HL-60/S4 (cell line): Measurements from ENCODE around the gene ACSBG1.

Source experiments
- in situ Hi-C: fragments of 300-500 bp; cut with MboI; formaldehyde crosslinking; loops from 2 replicates; pipeline ENCODE4 v1.14.3; 2022; ENCODE audit warnings: low sequenced_read_pairs

The ACSBG1 gene

GRCh38 chr15:78224023-78224411 lies 10.3 kb downstream of the ACSBG1 start:
- in situ Hi-C loops = no loop called here

- in situ Hi-C loops = no loop called here
These were observed 10.9 kb downstream of the ACSBG1 start for GRCh38 chr15:78223396-78224022.

- in situ Hi-C loops = no loop called here
These were observed 11.5 kb downstream of the ACSBG1 start for GRCh38 chr15:78222745-78223395.

GRCh38 chr15:78220713-78221112 lies 13.7 kb downstream of the ACSBG1 start:
- in situ Hi-C loops = no loop called here

GRCh38 chr15:78216276-78217104 lies 17.9 kb downstream of the ACSBG1 start:
- in situ Hi-C loops = no loop called here

- in situ Hi-C loops = no loop called here
These were observed 20.4 kb downstream of the ACSBG1 start for GRCh38 chr15:78213956-78214355.

GRCh38 chr15:78213425-78213750 lies 21.0 kb downstream of the ACSBG1 start:
- in situ Hi-C loops = no loop called here

GRCh38 chr15:78212546-78213424 lies 21.6 kb downstream of the ACSBG1 start:
- in situ Hi-C loops = no loop called here

GRCh38 chr15:78212008-78212407 lies 22.4 kb downstream of the ACSBG1 start:
- in situ Hi-C loops = no loop called here

GRCh38 chr15:78211189-78211921 lies 23.0 kb downstream of the ACSBG1 start:
- in situ Hi-C loops = no loop called here

GRCh38 chr15:78210349-78210717 lies 24.0 kb downstream of the ACSBG1 start:
- in situ Hi-C loops = no loop called here

- in situ Hi-C loops = no loop called here
These were observed 24.6 kb downstream of the ACSBG1 start for GRCh38 chr15:78209646-78210348.

GRCh38 chr15:78208887-78209645 lies 25.3 kb downstream of the ACSBG1 start:
- in situ Hi-C loops = no loop called here

- in situ Hi-C loops = no loop called here
These were observed 26.0 kb downstream of the ACSBG1 start for GRCh38 chr15:78208341-78208844.

GRCh38 chr15:78207641-78208340 lies 26.6 kb downstream of the ACSBG1 start:
- in situ Hi-C loops = no loop called here

GRCh38 chr15:78207110-78207458 lies 27.3 kb downstream of the ACSBG1 start:
- in situ Hi-C loops = no loop called here

- in situ Hi-C loops = no loop called here
These were observed 27.8 kb downstream of the ACSBG1 start for GRCh38 chr15:78206326-78207109.

- in situ Hi-C loops = no loop called here
These were observed 28.5 kb downstream of the ACSBG1 start for GRCh38 chr15:78205856-78206255.
